HCT116 (cell line): ENCODE data around the gene PIGN.

Source experiments
- CTCF ChIP-seq, 3 experiments: fragments of 200-600 bp in 1 of 3; sonication (generic) in 1 of 3; IDR thresholded peaks in 2 of 3; conservative IDR thresholded peaks in 1 of 3; 2 replicates each; pipeline ENCODE4 v1.5.1; 2012 to 2017; ENCODE audit warnings: low read depth in 2 of 3, low read length in 2 of 3, antibody characterized with exemption in 1 of 3, borderline replicate concordance in 1 of 3, control low read depth in 1 of 3, mild to moderate bottlenecking in 1 of 3, mixed read lengths in 1 of 3, mixed run types in 1 of 3, moderate library complexity in 1 of 3; ENCODE audit not compliant: insufficient read depth in 1 of 3
- EZH2 ChIP-seq: fragments of 200-600 bp; sonication (generic); IDR thresholded peaks from 2 replicates; pipeline ENCODE4 v1.6.1; 2017; ENCODE audit warnings: antibody characterized with exemption, mixed run types
- EZH2phosphoT487 ChIP-seq: fragments of 200-600 bp; IDR thresholded peaks from 2 replicates; pipeline ENCODE4 v1.6.1; 2018; ENCODE audit warnings: antibody characterized with exemption, borderline replicate concordance
- FOSL1 ChIP-seq: IDR thresholded peaks from 2 replicates; pipeline ENCODE4 v1.6.1; 2012; ENCODE audit warnings: low read depth
- JUND ChIP-seq: IDR thresholded peaks from 2 replicates; pipeline ENCODE4 v1.6.1; 2012
- POLR2A ChIP-seq: IDR thresholded peaks from 2 replicates; pipeline ENCODE4 v1.7.0; 2011; ENCODE audit warnings: borderline replicate concordance; ENCODE audit not compliant: insufficient read depth, insufficient read length; ENCODE audit errors: extremely low read depth
- POLR2AphosphoS5 ChIP-seq: IDR thresholded peaks from 2 replicates; pipeline ENCODE4 v1.6.1; 2011; ENCODE audit warnings: mild to moderate bottlenecking, low read depth, low read length, moderate library complexity
- REST ChIP-seq: IDR thresholded peaks from 2 replicates; pipeline ENCODE4 v1.6.1; 2012; ENCODE audit warnings: low read depth
- SIN3A ChIP-seq: IDR thresholded peaks from 2 replicates; pipeline ENCODE4 v1.6.1; 2012; ENCODE audit warnings: low read depth
- SP1 ChIP-seq: IDR thresholded peaks from 2 replicates; pipeline ENCODE4 v1.6.1; 2012; ENCODE audit warnings: low read depth
- SRF ChIP-seq: IDR thresholded peaks from 2 replicates; pipeline ENCODE4 v1.6.1; 2012; ENCODE audit warnings: low read depth
- YY1 ChIP-seq: IDR thresholded peaks from 2 replicates; pipeline ENCODE4 v1.6.1; 2011; ENCODE audit warnings: low read length, low read depth, moderate library complexity, mild to moderate bottlenecking; ENCODE audit not compliant: insufficient replicate concordance; ENCODE audit errors: extremely low read depth
- ZNF274 ChIP-seq: fragments of 200-500 bp; sonication (Bioruptor generic); IDR thresholded peaks from 2 replicates; pipeline ENCODE4 v1.6.1; 2014; ENCODE audit warnings: mild to moderate bottlenecking, low read depth, low read length, inconsistent platforms

- TF ChIP-seq CTCF (IDR thresholded peaks at IDR 0.05 in 2 of 3, conservative IDR thresholded peaks at IDR 0.05 in 1 of 3; ENCODE audit: borderline replicate concordance in 1 of 3, insufficient read depth in 1 of 3, low read depth in 2 of 3, low read length in 2 of 3) (no peak), EZH2phosphoT487 (no peak), SIN3A (no peak), POLR2A (no peak), EZH2 (no peak), REST (no peak), YY1 (no peak), SRF (no peak), SP1 (no peak), JUND (no peak), FOSL1 (no peak), POLR2AphosphoS5 (no peak), ZNF274 (no peak)
Observed at GRCh38 chr18:62073461-62074281, 113.2 kb downstream of the PIGN start.
